ENCODE data around the gene TELO2.

Gene TELO2

GRCh38 chr16:1448536-1449116, 44.5 kb upstream of the TELO2 start:
- H2AFZ ChIP-seq (ENCODE audit: low read depth, low read length): no peak overlapping the region
- H3K27ac ChIP-seq (ENCODE audit: low read length): no peak overlapping the region
- H3K36me3 ChIP-seq (replicated peaks; ENCODE audit: low read depth, low read length): no peaks in the 10 kb centered on the region
- no peaks in the 10 kb centered on the region for H3K9me3 ChIP-seq (ENCODE audit: insufficient read depth, low read length)
- H3K4me3 ChIP-seq (ENCODE audit: low read length): no peak overlapping the region
- TF ChIP-seq CTCF (IDR thresholded peaks at IDR 0.05; ENCODE audit: low read depth, low read length): no peak
- TF ChIP-seq EZH2phosphoT487 (IDR thresholded peaks at IDR 0.05; ENCODE audit: low read depth): no peak
- H3K4me1 ChIP-seq (ENCODE audit: low read length): no peaks in the 10 kb centered on the region
- no peaks in the 10 kb centered on the region for H3K79me2 ChIP-seq (ENCODE audit: low read length)
- no peak overlapping the region for H3K9ac ChIP-seq (ENCODE audit: low read length)
- no peaks in the 10 kb centered on the region for H4K20me1 ChIP-seq (ENCODE audit: insufficient read depth, low read length)
- H3K27me3 ChIP-seq (ENCODE audit: low read depth, low read length): no peaks in the 10 kb centered on the region
- no peak overlapping the region for H3K4me2 ChIP-seq (ENCODE audit: low read length)

- Histone ChIP-seq H3K27me3 (ENCODE audit: low read depth, low read length) (no peaks in the 10 kb centered on the region), H4K20me1 (ENCODE audit: insufficient read depth, low read length) (no peaks in the 10 kb centered on the region)
- TF ChIP-seq CTCF (IDR thresholded peaks at IDR 0.05; ENCODE audit: low read depth, low read length): no peak
These were observed 43.9 kb upstream of the TELO2 start for GRCh38 chr16:1449201-1449788.

GRCh38 chr16:1450218-1450617, 42.9 kb upstream of the TELO2 start:
- no peak overlapping the region for H3K4me2 ChIP-seq (ENCODE audit: low read length)
- no peaks in the 10 kb centered on the region for H4K20me1 ChIP-seq (ENCODE audit: insufficient read depth, low read length)
- H3K4me3 ChIP-seq (ENCODE audit: low read length): no peak overlapping the region
- H3K27ac ChIP-seq (ENCODE audit: low read length): no peak overlapping the region
- no peaks in the 10 kb centered on the region for H3K79me2 ChIP-seq (ENCODE audit: low read length)
- no peaks in the 10 kb centered on the region for H3K27me3 ChIP-seq (ENCODE audit: low read depth, low read length)
- no peak overlapping the region for H3K9ac ChIP-seq (ENCODE audit: low read length)
- H3K4me1 ChIP-seq (ENCODE audit: low read length): no peaks in the 10 kb centered on the region
- TF ChIP-seq EZH2phosphoT487 (IDR thresholded peaks at IDR 0.05; ENCODE audit: low read depth) (no peak), CTCF (IDR thresholded peaks at IDR 0.05; ENCODE audit: low read depth, low read length) (no peak)
- no peak overlapping the region for H2AFZ ChIP-seq (ENCODE audit: low read depth, low read length)
- no peaks in the 10 kb centered on the region for H3K36me3 ChIP-seq (replicated peaks; ENCODE audit: low read depth, low read length)
- no peaks in the 10 kb centered on the region for H3K9me3 ChIP-seq (ENCODE audit: insufficient read depth, low read length)

More at GRCh38 chr16:1449201-1449788, 43.9 kb upstream of the TELO2 start:
- H3K9ac ChIP-seq (ENCODE audit: low read length): no peak overlapping the region
- H3K4me1 ChIP-seq (ENCODE audit: low read length): no peaks in the 10 kb centered on the region
- H2AFZ ChIP-seq (ENCODE audit: low read depth, low read length): no peak overlapping the region
- H3K79me2 ChIP-seq (ENCODE audit: low read length): no peaks in the 10 kb centered on the region
- H3K36me3 ChIP-seq (replicated peaks; ENCODE audit: low read depth, low read length): no peaks in the 10 kb centered on the region
- H3K27ac ChIP-seq (ENCODE audit: low read length): no peak overlapping the region
- H3K9me3 ChIP-seq (ENCODE audit: insufficient read depth, low read length): no peaks in the 10 kb centered on the region
- H3K4me3 ChIP-seq (ENCODE audit: low read length): no peak overlapping the region
- no peak overlapping the region for H3K4me2 ChIP-seq (ENCODE audit: low read length)

GRCh38 chr16:1450841-1451240, 42.3 kb upstream of the TELO2 start:
- Histone ChIP-seq H3K9me3 (ENCODE audit: insufficient read depth, low read length) (no peaks in the 10 kb centered on the region), H3K27me3 (ENCODE audit: low read depth, low read length) (no peaks in the 10 kb centered on the region), H4K20me1 (ENCODE audit: insufficient read depth, low read length) (no peaks in the 10 kb centered on the region), H3K4me1 (ENCODE audit: low read length) (no peaks in the 10 kb centered on the region), H3K27ac (ENCODE audit: low read length) (no peak overlapping the region), H3K36me3 (replicated peaks; ENCODE audit: low read depth, low read length) (no peaks in the 10 kb centered on the region), H2AFZ (ENCODE audit: low read depth, low read length) (no peak overlapping the region), H3K9ac (ENCODE audit: low read length) (no peak overlapping the region), H3K4me2 (ENCODE audit: low read length) (no peak overlapping the region), H3K79me2 (ENCODE audit: low read length) (no peaks in the 10 kb centered on the region), H3K4me3 (ENCODE audit: low read length) (no peak overlapping the region)
- TF ChIP-seq CTCF (IDR thresholded peaks at IDR 0.05; ENCODE audit: low read depth, low read length) (no peak), EZH2phosphoT487 (IDR thresholded peaks at IDR 0.05; ENCODE audit: low read depth) (no peak)
